ENCODE results near the gene DSCAML1. TPM values are rescaled to one million over a fixed set of nuclear protein-coding genes. Genes with fewer than 3 reads are reported as not detected.

Gene DSCAML1
- total and polyA plus RNA-seq, 7 experiments from 2014 or later: 0.17 to 1.3 (median 0.60) TPM; not detected in 2

DNA sequence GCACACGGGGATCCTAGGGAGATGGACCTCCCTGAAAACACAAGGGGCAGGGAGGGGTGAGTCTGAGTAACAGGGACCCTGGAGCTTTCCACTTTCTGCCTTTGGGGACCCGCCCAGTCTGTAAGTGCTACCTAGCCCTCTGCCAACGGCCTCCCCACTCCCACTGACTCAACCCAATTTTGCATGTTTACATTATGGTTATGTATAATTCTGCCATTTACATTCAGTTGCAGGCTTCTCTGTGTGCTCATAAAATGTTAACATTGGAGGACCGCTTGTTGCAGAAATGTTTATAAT is 105.8 kb downstream of the DSCAML1 start:
- H3K4me1 Mint-ChIP-seq: peaks cover 0 to 4% (median 0%) of the 10 kb centered on the region in 7 donors
- H3K9me3 Mint-ChIP-seq: no peaks in the 10 kb centered on the region
- POLR2A ChIA-PET: no interaction called here
- ATAC-seq (no peak), DNase-seq (no peak)
- H3K27ac Mint-ChIP-seq: no peak overlapping the region
- no peaks in the 10 kb centered on the region for H3K36me3 ChIP-seq (ENCODE audit: control insufficient read depth in 2 of 3, insufficient read depth in 3 of 3, low read length in 3 of 3)
- no peak overlapping the region for H3K4me3 Mint-ChIP-seq
- H3K4me3 ChIP-seq (ENCODE audit: low read length): no peak overlapping the region
- intact Hi-C loops (cut with micrococcal nuclease): no loop called here
- no peaks in the 10 kb centered on the region for H3K27me3 ChIP-seq (ENCODE audit: control insufficient read depth in 2 of 2, insufficient read depth in 2 of 2, low read length in 2 of 2)
- H3K36me3 Mint-ChIP-seq: no peaks in the 10 kb centered on the region
- CTCF ChIA-PET: no interaction called here
- H3K9me3 ChIP-seq (ENCODE audit: control insufficient read depth in 2 of 3, low read length in 3 of 3): no peaks in the 10 kb centered on the region
- H3K27ac ChIP-seq (ENCODE audit: low read depth, low read length): no peak overlapping the region
- H3K4me1 ChIP-seq (ENCODE audit: control insufficient read depth in 2 of 2, insufficient read depth in 2 of 2, low read length in 2 of 2): no peaks in the 10 kb centered on the region
- H3K27me3 Mint-ChIP-seq: peaks cover 0 to 8% (median 5%) of the 10 kb centered on the region in 5 donors

DNA sequence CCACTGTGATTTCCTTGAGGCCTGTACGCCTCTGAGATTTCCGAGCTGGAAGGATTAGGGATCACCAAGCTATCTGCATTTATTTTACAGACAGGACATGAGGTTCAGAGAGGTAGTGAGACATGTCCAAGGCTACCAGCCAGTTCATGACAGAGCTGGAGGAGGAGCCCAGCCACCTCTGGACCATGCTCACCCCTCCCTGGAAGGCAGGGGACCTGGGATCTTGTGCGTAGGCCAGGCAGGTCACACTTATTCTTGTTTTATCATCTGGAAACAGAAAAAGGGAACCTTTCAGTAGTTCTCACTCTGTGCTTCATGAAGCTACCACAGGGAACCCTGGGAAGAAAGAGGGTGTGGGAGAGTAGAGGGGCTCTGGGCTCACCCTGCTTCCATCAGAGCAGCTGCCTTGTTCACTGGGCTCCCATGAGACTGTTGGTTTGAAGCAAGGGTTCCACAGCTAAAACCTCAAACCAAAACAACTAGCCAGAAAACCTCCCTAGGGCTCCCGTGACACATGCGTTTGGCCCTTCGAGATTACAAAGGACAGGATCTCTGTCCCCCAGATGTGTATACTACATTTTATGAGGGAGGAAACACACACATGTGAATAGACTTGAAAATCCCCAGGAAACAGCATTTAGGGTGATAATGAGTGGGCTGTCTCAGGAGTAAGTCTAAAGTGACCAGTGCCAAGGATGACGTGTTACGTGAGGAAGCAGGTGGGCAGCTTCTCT is 106.4 kb downstream of the DSCAML1 start:
- intact Hi-C loops (cut with micrococcal nuclease): no loop called here
- no peaks in the 10 kb centered on the region for H3K36me3 Mint-ChIP-seq
- ChIA-PET CTCF (no interaction called here), POLR2A (no interaction called here)
- H3K27ac Mint-ChIP-seq: no peak overlapping the region
- H3K4me1 Mint-ChIP-seq: peaks cover 0 to 4% (median 0%) of the 10 kb centered on the region in 7 donors
- no peak overlapping the region for H3K4me3 Mint-ChIP-seq
- Histone ChIP-seq H3K9me3 (ENCODE audit: control insufficient read depth in 2 of 3, low read length in 3 of 3) (no peaks in the 10 kb centered on the region), H3K4me1 (ENCODE audit: control insufficient read depth in 2 of 2, insufficient read depth in 2 of 2, low read length in 2 of 2) (no peaks in the 10 kb centered on the region), H3K36me3 (ENCODE audit: control insufficient read depth in 2 of 3, insufficient read depth in 3 of 3, low read length in 3 of 3) (no peaks in the 10 kb centered on the region), H3K4me3 (ENCODE audit: low read length) (no peak overlapping the region), H3K27ac (ENCODE audit: low read depth, low read length) (no peak overlapping the region), H3K27me3 (ENCODE audit: control insufficient read depth in 2 of 2, insufficient read depth in 2 of 2, low read length in 2 of 2) (no peaks in the 10 kb centered on the region)
- no peaks in the 10 kb centered on the region for H3K9me3 Mint-ChIP-seq
- no peak for ATAC-seq
- H3K27me3 Mint-ChIP-seq: peaks cover 0 to 8% (median 5%) of the 10 kb centered on the region in 5 donors
- no peak for DNase-seq

GRCh38 chr11:117688255-117688797 is 108.7 kb downstream of the DSCAML1 start:
- ATAC-seq (no peak), DNase-seq (no peak)
- intact Hi-C loops (cut with micrococcal nuclease): no loop called here
- Mint-ChIP-seq H3K36me3 (no peaks in the 10 kb centered on the region), H3K9me3 (no peaks in the 10 kb centered on the region), H3K27me3 (peaks cover 0 to 9% (median 7%) of the 10 kb centered on the region in 5 donors), H3K27ac (no peak overlapping the region), H3K4me3 (no peak overlapping the region), H3K4me1 (peaks cover 0 to 4% (median 0%) of the 10 kb centered on the region in 7 donors)
- POLR2A ChIA-PET: no interaction called here
- Histone ChIP-seq H3K27me3 (ENCODE audit: control insufficient read depth in 2 of 2, insufficient read depth in 2 of 2, low read length in 2 of 2) (no peaks in the 10 kb centered on the region), H3K36me3 (ENCODE audit: control insufficient read depth in 2 of 3, insufficient read depth in 3 of 3, low read length in 3 of 3) (no peaks in the 10 kb centered on the region), H3K4me3 (ENCODE audit: low read length) (no peak overlapping the region), H3K27ac (ENCODE audit: low read depth, low read length) (no peak overlapping the region), H3K4me1 (ENCODE audit: control insufficient read depth in 2 of 2, insufficient read depth in 2 of 2, low read length in 2 of 2) (no peaks in the 10 kb centered on the region), H3K9me3 (ENCODE audit: control insufficient read depth in 2 of 3, low read length in 3 of 3) (no peaks in the 10 kb centered on the region)
- CTCF ChIA-PET: no interaction called here

DNA sequence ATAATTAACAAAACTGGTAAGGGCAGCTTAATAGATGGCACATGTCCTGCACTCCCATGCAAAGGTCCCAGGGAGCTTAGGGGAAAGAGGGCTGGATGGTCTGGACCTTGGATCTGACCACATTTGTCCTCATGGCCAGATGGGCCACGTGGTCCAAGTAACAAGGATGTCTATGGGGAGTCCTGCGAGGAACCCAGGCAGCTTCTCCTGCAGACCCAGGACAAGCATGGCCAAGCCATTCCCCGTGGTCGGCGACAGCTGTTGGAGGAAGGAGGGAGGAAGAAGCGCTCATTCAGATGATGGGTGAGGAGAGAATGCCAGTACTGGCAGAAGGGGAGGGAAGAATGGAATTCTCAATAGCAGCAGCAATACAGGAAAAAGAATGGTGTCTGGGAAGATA is 109.2 kb downstream of the DSCAML1 start:
- intact Hi-C loops (cut with micrococcal nuclease): no loop called here
- H3K36me3 Mint-ChIP-seq: no peaks in the 10 kb centered on the region
- CTCF ChIA-PET: no interaction called here

GRCh38 chr11:117686711-117687110 is 110.3 kb downstream of the DSCAML1 start:
- Histone ChIP-seq H3K36me3 (ENCODE audit: control insufficient read depth in 2 of 3, insufficient read depth in 3 of 3, low read length in 3 of 3) (no peaks in the 10 kb centered on the region), H3K4me1 (ENCODE audit: control insufficient read depth in 2 of 2, insufficient read depth in 2 of 2, low read length in 2 of 2) (no peaks in the 10 kb centered on the region), H3K4me3 (ENCODE audit: low read length) (no peak overlapping the region), H3K9me3 (ENCODE audit: control insufficient read depth in 2 of 3, low read length in 3 of 3) (no peaks in the 10 kb centered on the region), H3K27ac (ENCODE audit: low read depth, low read length) (no peak overlapping the region), H3K27me3 (ENCODE audit: control insufficient read depth in 2 of 2, insufficient read depth in 2 of 2, low read length in 2 of 2) (no peaks in the 10 kb centered on the region)
- ChIA-PET POLR2A (no interaction called here), CTCF (no interaction called here)
- ATAC-seq (no peak), DNase-seq (no peak)
- Mint-ChIP-seq H3K9me3 (no peaks in the 10 kb centered on the region), H3K4me1 (peaks cover 0 to 4% (median 0%) of the 10 kb centered on the region in 7 donors), H3K4me3 (no peak overlapping the region), H3K36me3 (no peaks in the 10 kb centered on the region), H3K27ac (peak overlapping the region in 1 of 9 donors; percentile 2), H3K27me3 (peaks cover 0 to 7% (median 3%) of the 10 kb centered on the region in 5 donors)
- intact Hi-C loops (cut with micrococcal nuclease): no loop called here

More for the DNA sequence above, 109.2 kb downstream of the DSCAML1 start:
- Histone ChIP-seq H3K27me3 (ENCODE audit: control insufficient read depth in 2 of 2, insufficient read depth in 2 of 2, low read length in 2 of 2) (no peaks in the 10 kb centered on the region), H3K4me1 (ENCODE audit: control insufficient read depth in 2 of 2, insufficient read depth in 2 of 2, low read length in 2 of 2) (no peaks in the 10 kb centered on the region), H3K4me3 (ENCODE audit: low read length) (no peak overlapping the region), H3K27ac (ENCODE audit: low read depth, low read length) (no peak overlapping the region), H3K9me3 (ENCODE audit: control insufficient read depth in 2 of 3, low read length in 3 of 3) (no peaks in the 10 kb centered on the region), H3K36me3 (ENCODE audit: control insufficient read depth in 2 of 3, insufficient read depth in 3 of 3, low read length in 3 of 3) (no peaks in the 10 kb centered on the region)
- Mint-ChIP-seq H3K9me3 (no peaks in the 10 kb centered on the region), H3K4me1 (peaks cover 0 to 4% (median 0%) of the 10 kb centered on the region in 7 donors), H3K27ac (no peak overlapping the region), H3K4me3 (no peak overlapping the region), H3K27me3 (peaks cover 0 to 7% (median 3%) of the 10 kb centered on the region in 5 donors)
- ATAC-seq (no peak), DNase-seq (no peak)
- POLR2A ChIA-PET: no interaction called here

DNA sequence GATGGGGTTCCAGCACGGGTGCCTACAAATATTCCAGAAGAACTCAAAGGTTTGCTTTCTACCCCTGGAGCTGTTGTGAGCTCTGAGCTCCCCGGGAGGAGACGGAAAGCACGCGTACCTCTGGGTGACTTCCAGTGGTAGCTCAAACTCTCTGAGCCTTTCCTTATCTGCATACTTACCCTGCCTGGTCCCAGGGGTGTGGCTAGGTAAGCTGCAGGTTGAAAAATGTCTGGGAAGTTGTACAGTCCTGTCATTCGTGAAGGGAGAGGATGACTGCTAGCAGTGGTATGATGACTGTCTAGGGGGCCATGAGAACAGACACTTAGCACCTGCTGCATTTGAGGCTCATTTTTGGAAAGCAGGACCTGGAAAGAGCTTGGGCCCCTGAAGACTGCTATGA is 111.5 kb downstream of the DSCAML1 start:
- no peaks in the 10 kb centered on the region for H3K36me3 Mint-ChIP-seq
- no peak for ATAC-seq
- H3K4me1 Mint-ChIP-seq: peaks cover 0 to 4% (median 0%) of the 10 kb centered on the region in 7 donors

DNA sequence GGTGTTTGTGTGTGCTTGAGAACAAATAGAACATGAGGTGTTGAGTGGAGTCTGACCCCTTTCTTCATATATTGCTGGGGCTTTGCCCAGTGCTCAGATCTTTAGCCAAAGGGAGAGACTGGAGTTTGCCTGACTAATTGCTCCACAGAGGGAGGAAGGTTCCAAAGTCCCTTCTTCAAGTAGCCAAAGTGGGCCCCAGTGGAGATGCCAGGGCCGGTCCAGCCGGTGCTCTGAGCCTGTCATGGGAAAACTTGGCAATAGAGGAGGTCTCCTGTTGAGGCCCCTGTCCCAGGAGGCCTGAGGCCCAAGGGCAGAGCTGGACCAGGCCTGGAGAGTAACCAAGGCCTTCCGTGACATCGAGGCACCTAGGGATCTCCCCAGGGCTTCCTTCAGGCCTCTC is 112.3 kb downstream of the DSCAML1 start:
- H3K9me3 ChIP-seq (ENCODE audit: control insufficient read depth in 2 of 3, low read length in 3 of 3): no peaks in the 10 kb centered on the region
- Mint-ChIP-seq H3K36me3 (no peaks in the 10 kb centered on the region), H3K4me3 (no peak overlapping the region), H3K4me1 (peaks cover 0 to 4% (median 0%) of the 10 kb centered on the region in 7 donors), H3K27ac (no peak overlapping the region), H3K9me3 (no peaks in the 10 kb centered on the region), H3K27me3 (peaks cover 0 to 7% (median 3%) of the 10 kb centered on the region in 5 donors)
- DNase-seq: no peak
- ChIA-PET CTCF (no interaction called here), POLR2A (no interaction called here)
- H3K27ac ChIP-seq (ENCODE audit: low read depth, low read length): no peak overlapping the region
- ATAC-seq: no peak
- H3K36me3 ChIP-seq (ENCODE audit: control insufficient read depth in 2 of 3, insufficient read depth in 3 of 3, low read length in 3 of 3): no peaks in the 10 kb centered on the region
- no peaks in the 10 kb centered on the region for H3K27me3 ChIP-seq (ENCODE audit: control insufficient read depth in 2 of 2, insufficient read depth in 2 of 2, low read length in 2 of 2)
- H3K4me3 ChIP-seq (ENCODE audit: low read length): no peak overlapping the region
- intact Hi-C loops (cut with micrococcal nuclease): no loop called here
- H3K4me1 ChIP-seq (ENCODE audit: control insufficient read depth in 2 of 2, insufficient read depth in 2 of 2, low read length in 2 of 2): no peaks in the 10 kb centered on the region

More for the DNA sequence above, 111.5 kb downstream of the DSCAML1 start:
- H3K4me3 ChIP-seq (ENCODE audit: low read length): no peak overlapping the region
- Mint-ChIP-seq H3K4me3 (no peak overlapping the region), H3K9me3 (no peaks in the 10 kb centered on the region), H3K27me3 (peaks cover 0 to 7% (median 3%) of the 10 kb centered on the region in 5 donors), H3K27ac (no peak overlapping the region)
- no peak for DNase-seq
- ChIA-PET POLR2A (no interaction called here), CTCF (no interaction called here)
- no peaks in the 10 kb centered on the region for H3K4me1 ChIP-seq (ENCODE audit: control insufficient read depth in 2 of 2, insufficient read depth in 2 of 2, low read length in 2 of 2)
- no peaks in the 10 kb centered on the region for H3K9me3 ChIP-seq (ENCODE audit: control insufficient read depth in 2 of 3, low read length in 3 of 3)
- H3K27ac ChIP-seq (ENCODE audit: low read depth, low read length): no peak overlapping the region
- no peaks in the 10 kb centered on the region for H3K36me3 ChIP-seq (ENCODE audit: control insufficient read depth in 2 of 3, insufficient read depth in 3 of 3, low read length in 3 of 3)
- no peaks in the 10 kb centered on the region for H3K27me3 ChIP-seq (ENCODE audit: control insufficient read depth in 2 of 2, insufficient read depth in 2 of 2, low read length in 2 of 2)
- intact Hi-C loops (cut with micrococcal nuclease): no loop called here
